Neural crest cell (in vitro differentiated cells): ENCODE data around the gene L3MBTL3. TPM values are rescaled to one million over a fixed set of nuclear protein-coding genes. Genes with fewer than 3 reads are reported as not detected.

Source experiments
- DNase-seq: peaks from one replicate; pipeline ENCODE4 v3.0.0; 2021; ENCODE audit warnings: low read depth, mixed read lengths, low spot score
- H3K27ac Mint-ChIP-seq: one replicate; pipeline ENCODE4 v1.8.0; 2021; ENCODE audit warnings: mild to moderate bottlenecking, mixed read lengths; ENCODE audit not compliant: unreplicated experiment
- H3K27me3 Mint-ChIP-seq: 2 replicates; pipeline ENCODE4 v1.8.0; 2021; ENCODE audit warnings: low read depth, mild to moderate bottlenecking, mixed read lengths
- H3K36me3 Mint-ChIP-seq: 2 replicates; pipeline ENCODE4 v1.8.0; 2021; ENCODE audit warnings: low read depth, mild to moderate bottlenecking, mixed read lengths
- H3K4me1 Mint-ChIP-seq: 2 replicates; pipeline ENCODE4 v1.8.0; 2021; ENCODE audit warnings: mixed read lengths
- H3K4me3 Mint-ChIP-seq: one replicate; pipeline ENCODE4 v1.8.0; 2021; ENCODE audit warnings: mild to moderate bottlenecking, mixed read lengths
- H3K9me3 Mint-ChIP-seq: 2 replicates; pipeline ENCODE4 v1.8.0; 2021; ENCODE audit warnings: mixed read lengths
- total RNA-seq: library from RNA; stranded (reverse); gene quantifications from 2 replicates; pipeline ENCODE4 v1.2.1, GENCODE V29; 2021
- TF ChIP-seq, protein P1 (sequence below): fragments of 200-600 bp; sonication (generic); conservative IDR thresholded peaks from 2 replicates; pipeline ENCODE4 v1.5.0; 2021; ENCODE audit warnings: antibody characterized with exemption, mild to moderate bottlenecking

The L3MBTL3 gene
- total RNA-seq, 1 donor from 2014 or later, result 22.8 TPM

GRCh38 chr6:130046671-130047070, 28.3 kb downstream of the L3MBTL3 start:
- Mint-ChIP-seq H3K36me3 (peaks cover 21% of the 10 kb centered on the region), H3K9me3 (no peaks in the 10 kb centered on the region), H3K27ac (no peak overlapping the region), H3K4me1 (peaks cover 4% of the 10 kb centered on the region), H3K4me3 (no peak overlapping the region), H3K27me3 (no peaks in the 10 kb centered on the region)
- TF ChIP-seq, protein P1, sequence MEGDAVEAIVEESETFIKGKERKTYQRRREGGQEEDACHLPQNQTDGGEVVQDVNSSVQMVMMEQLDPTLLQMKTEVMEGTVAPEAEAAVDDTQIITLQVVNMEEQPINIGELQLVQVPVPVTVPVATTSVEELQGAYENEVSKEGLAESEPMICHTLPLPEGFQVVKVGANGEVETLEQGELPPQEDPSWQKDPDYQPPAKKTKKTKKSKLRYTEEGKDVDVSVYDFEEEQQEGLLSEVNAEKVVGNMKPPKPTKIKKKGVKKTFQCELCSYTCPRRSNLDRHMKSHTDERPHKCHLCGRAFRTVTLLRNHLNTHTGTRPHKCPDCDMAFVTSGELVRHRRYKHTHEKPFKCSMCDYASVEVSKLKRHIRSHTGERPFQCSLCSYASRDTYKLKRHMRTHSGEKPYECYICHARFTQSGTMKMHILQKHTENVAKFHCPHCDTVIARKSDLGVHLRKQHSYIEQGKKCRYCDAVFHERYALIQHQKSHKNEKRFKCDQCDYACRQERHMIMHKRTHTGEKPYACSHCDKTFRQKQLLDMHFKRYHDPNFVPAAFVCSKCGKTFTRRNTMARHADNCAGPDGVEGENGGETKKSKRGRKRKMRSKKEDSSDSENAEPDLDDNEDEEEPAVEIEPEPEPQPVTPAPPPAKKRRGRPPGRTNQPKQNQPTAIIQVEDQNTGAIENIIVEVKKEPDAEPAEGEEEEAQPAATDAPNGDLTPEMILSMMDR, result no peak
- DNase-seq, result no peak

- no peaks in the 10 kb centered on the region for H3K9me3 Mint-ChIP-seq
- peaks cover 22% of the 10 kb centered on the region for H3K36me3 Mint-ChIP-seq
- no peaks in the 10 kb centered on the region for H3K27me3 Mint-ChIP-seq
- no peak overlapping the region for H3K27ac Mint-ChIP-seq
- DNase-seq, result no peak
- H3K4me1 Mint-ChIP-seq, result peaks cover 4% of the 10 kb centered on the region
- TF ChIP-seq, protein P1, result no peak
- H3K4me3 Mint-ChIP-seq, result no peak overlapping the region
Measured at GRCh38 chr6:130047088-130047995, 29.0 kb downstream of the L3MBTL3 start.

- Mint-ChIP-seq H3K27me3 (no peaks in the 10 kb centered on the region), H3K9me3 (no peaks in the 10 kb centered on the region), H3K27ac (no peak overlapping the region), H3K36me3 (peaks cover 32% of the 10 kb centered on the region), H3K4me1 (peaks cover 4% of the 10 kb centered on the region), H3K4me3 (no peak overlapping the region)
- TF ChIP-seq, protein P1, result no peak
- no peak for DNase-seq
Measured at GRCh38 chr6:130050230-130050629, 31.8 kb downstream of the L3MBTL3 start.

GRCh38 chr6:130054725-130055124, 36.3 kb downstream of the L3MBTL3 start:
- no peaks in the 10 kb centered on the region for H3K4me1 Mint-ChIP-seq
- DNase-seq, result no peak
- H3K4me3 Mint-ChIP-seq, result no peak overlapping the region
- peaks cover 44% of the 10 kb centered on the region for H3K36me3 Mint-ChIP-seq
- H3K9me3 Mint-ChIP-seq, result no peaks in the 10 kb centered on the region
- H3K27ac Mint-ChIP-seq, result no peak overlapping the region
- no peaks in the 10 kb centered on the region for H3K27me3 Mint-ChIP-seq
- TF ChIP-seq, protein P1, result no peak

DNA sequence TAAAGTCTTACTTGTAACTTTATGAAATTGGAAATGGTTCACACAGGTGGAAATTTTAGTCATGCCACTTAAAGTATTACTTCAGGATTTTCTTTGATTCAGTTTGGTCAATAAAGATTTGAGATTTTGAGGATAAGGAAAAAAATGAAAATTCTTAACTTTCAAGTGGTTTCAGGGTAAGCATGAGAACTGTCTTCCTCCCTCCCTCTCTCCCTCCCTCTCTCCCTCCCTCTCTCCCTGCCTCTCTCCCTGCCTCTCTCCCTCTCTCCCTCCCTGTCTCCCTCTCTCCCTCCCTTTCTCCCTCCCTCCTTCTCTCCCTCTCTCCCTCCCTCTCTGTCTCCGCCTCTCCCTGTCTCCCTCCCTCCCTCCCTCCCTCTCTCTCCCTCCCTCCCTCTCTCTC, 36.9 kb downstream of the L3MBTL3 start:
- Mint-ChIP-seq H3K27ac (no peak overlapping the region), H3K4me1 (no peaks in the 10 kb centered on the region), H3K36me3 (peaks cover 39% of the 10 kb centered on the region), H3K4me3 (no peak overlapping the region), H3K9me3 (no peaks in the 10 kb centered on the region), H3K27me3 (no peaks in the 10 kb centered on the region)
- DNase-seq, result no peak
- TF ChIP-seq, protein P1, result no peak
